Body of pancreas (tissue), 4 donors: ENCODE measurements around the gene GPRIN1. TPM values are rescaled to one million over a fixed set of nuclear protein-coding genes. Genes with fewer than 3 reads are reported as not detected.

ENCODE experiments used
- ATAC-seq: fragments of 150-250 bp; one replicate; pipeline ENCODE4 v1.9.1; 2016
- DNase-seq, 4 donors: peaks; one replicate each; pipeline ENCODE4 v3.0.0-alpha.2; 2019
- H3K27ac ChIP-seq, 4 donors: fragments of 200-600 bp; sonication (generic); 1 replicate in 3 of 4; 2 replicates in 1 of 4; pipeline versions ENCODE4 v1.5.1 to v1.6.1; 2016 to 2019; ENCODE audit warnings: mild to moderate bottlenecking in 1 of 4, mixed read lengths in 1 of 4, moderate library complexity in 1 of 4
- H3K27me3 ChIP-seq, 2 donors: fragments of 200-600 bp; sonication (generic); one replicate each; pipeline ENCODE4 v1.6.0; 2016; ENCODE audit warnings: mild to moderate bottlenecking in 1 of 2
- H3K36me3 ChIP-seq, 2 donors: fragments of 200-600 bp; sonication (generic); replicated peaks in 1 of 2; 2 replicates each; pipeline ENCODE4 v1.5.1; 2016; ENCODE audit warnings: low read depth in 2 of 2; ENCODE audit not compliant: insufficient read depth in 1 of 2
- H3K4me1 ChIP-seq: fragments of 200-600 bp; sonication (generic); one replicate; pipeline ENCODE4 v1.6.0; 2016
- H3K4me3 ChIP-seq, 2 donors: fragments of 200-600 bp; sonication (generic); 1 replicate in 1 of 2; 2 replicates in 1 of 2; pipeline ENCODE4 v1.5.1; 2016 to 2019
- H3K9me3 ChIP-seq, 3 donors: fragments of 200-600 bp; sonication (generic); 1 replicate in 2 of 3; 2 replicates in 1 of 3; pipeline ENCODE4 v1.5.1; 2016
- POLR2A ChIP-seq, 3 donors: fragments of 450-650 bp; IDR thresholded peaks; one replicate each; pipeline ENCODE4 v1.6.1; 2016; ENCODE audit warnings: antibody characterized with exemption in 3 of 3, mild to moderate bottlenecking in 2 of 3
- WGBS, 2 donors: methylation state at CpG; one replicate each; pipeline ENCODE4 v1.1.5; 2017; 5-methylcytosine and 5-hydroxymethylcytosine counted together
- intact Hi-C: fragments of 100-400 bp; cut with DNase I; formaldehyde crosslinking; loops from one replicate; pipeline ENCODE4 v1.15.1; 2023
- total RNA-seq, 2 donors: library from RNA; depleted of rRNA; stranded (reverse); fragments of >200 nt; gene quantifications; one replicate each; pipeline ENCODE4 v1.1.0, GENCODE V29; 2016
- TF ChIP-seq, protein P1 (sequence below), 7 experiments: fragments of 450-650 bp in 4 of 7; fragments of 200-600 bp in 3 of 7; sonication (generic) in 3 of 7; IDR thresholded peaks; one replicate each; pipeline ENCODE4 v1.5.1; 2016 to 2019; ENCODE audit warnings: antibody characterized with exemption in 7 of 7

Gene GPRIN1
- total RNA-seq, 2 donors from 2014 or later, result 0.26 to 1.3 TPM

DNA sequence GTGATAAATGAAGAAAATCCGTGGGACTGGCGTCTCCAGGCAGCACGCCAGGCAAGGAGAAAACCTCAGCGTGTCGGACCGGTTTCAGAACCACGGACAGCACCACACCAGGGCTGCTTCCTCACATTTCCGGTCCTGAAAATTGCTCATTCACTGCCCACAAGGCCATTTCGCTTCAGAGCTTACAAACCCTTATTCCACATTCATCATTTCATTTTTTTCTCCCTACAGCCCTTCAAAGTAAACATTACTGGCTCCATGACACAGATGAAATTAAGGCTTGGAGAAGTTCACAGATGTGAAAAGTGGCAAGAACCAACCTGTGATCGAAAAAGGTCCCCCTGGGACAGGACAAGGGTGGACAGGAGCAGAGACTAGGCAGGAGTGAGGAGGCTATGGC, 1.5 kb upstream of the GPRIN1 start:
- no peaks in the 10 kb centered on the region for H3K4me1 ChIP-seq
- H3K4me3 ChIP-seq, result no peak overlapping the region
- WGBS, 2 donors, result 10 to 12% methylated on average over 10 of the region's 10 CpGs
- no peak for TF ChIP-seq POLR2A (IDR thresholded peaks at IDR 0.05)
- TF ChIP-seq, protein P1, sequence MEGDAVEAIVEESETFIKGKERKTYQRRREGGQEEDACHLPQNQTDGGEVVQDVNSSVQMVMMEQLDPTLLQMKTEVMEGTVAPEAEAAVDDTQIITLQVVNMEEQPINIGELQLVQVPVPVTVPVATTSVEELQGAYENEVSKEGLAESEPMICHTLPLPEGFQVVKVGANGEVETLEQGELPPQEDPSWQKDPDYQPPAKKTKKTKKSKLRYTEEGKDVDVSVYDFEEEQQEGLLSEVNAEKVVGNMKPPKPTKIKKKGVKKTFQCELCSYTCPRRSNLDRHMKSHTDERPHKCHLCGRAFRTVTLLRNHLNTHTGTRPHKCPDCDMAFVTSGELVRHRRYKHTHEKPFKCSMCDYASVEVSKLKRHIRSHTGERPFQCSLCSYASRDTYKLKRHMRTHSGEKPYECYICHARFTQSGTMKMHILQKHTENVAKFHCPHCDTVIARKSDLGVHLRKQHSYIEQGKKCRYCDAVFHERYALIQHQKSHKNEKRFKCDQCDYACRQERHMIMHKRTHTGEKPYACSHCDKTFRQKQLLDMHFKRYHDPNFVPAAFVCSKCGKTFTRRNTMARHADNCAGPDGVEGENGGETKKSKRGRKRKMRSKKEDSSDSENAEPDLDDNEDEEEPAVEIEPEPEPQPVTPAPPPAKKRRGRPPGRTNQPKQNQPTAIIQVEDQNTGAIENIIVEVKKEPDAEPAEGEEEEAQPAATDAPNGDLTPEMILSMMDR (IDR thresholded peaks at IDR 0.05), result no peak
- intact Hi-C loops, result no loop called here
- ATAC-seq (no peak), DNase-seq (peak; percentile 76 to 82 (median 78))
- no peaks in the 10 kb centered on the region for H3K27me3 ChIP-seq
- no peaks in the 10 kb centered on the region for H3K9me3 ChIP-seq
- no peaks in the 10 kb centered on the region for H3K36me3 ChIP-seq
- no peak overlapping the region for H3K27ac ChIP-seq

DNA sequence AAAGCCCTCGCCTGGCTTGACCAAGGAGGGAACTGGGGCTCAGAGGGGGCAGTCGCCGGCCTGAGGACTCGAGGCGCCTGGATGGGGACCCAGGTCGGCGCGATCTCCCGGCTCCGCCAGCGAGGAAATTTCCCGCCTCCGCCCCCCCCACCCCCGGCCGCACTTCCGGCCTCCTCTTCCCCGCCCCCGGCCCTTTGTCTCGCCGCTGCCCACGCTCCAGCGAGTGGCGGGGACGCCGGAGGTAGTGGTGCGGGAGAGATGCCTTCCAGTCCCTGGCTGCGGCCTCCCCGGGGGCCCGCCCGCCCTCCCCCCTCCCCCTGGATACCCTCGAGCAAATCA, 448 bp upstream of the GPRIN1 start:
- TF ChIP-seq, protein P1 (IDR thresholded peaks at IDR 0.05), result no peak
- TF ChIP-seq POLR2A (IDR thresholded peaks at IDR 0.05), result no peak
- no peaks in the 10 kb centered on the region for H3K9me3 ChIP-seq
- H3K27ac ChIP-seq, result no peak overlapping the region
- intact Hi-C loops, result no loop called here
- WGBS, 2 donors, result 0 to 1% methylated on average over 4 to 31 of the region's 31 CpGs
- ATAC-seq, result no peak
- no peaks in the 10 kb centered on the region for H3K4me1 ChIP-seq
- H3K4me3 ChIP-seq, result peak overlapping the region in 1 of 2 donors; percentile 48
- no peaks in the 10 kb centered on the region for H3K36me3 ChIP-seq
- no peaks in the 10 kb centered on the region for H3K27me3 ChIP-seq
- no peak for DNase-seq

DNA sequence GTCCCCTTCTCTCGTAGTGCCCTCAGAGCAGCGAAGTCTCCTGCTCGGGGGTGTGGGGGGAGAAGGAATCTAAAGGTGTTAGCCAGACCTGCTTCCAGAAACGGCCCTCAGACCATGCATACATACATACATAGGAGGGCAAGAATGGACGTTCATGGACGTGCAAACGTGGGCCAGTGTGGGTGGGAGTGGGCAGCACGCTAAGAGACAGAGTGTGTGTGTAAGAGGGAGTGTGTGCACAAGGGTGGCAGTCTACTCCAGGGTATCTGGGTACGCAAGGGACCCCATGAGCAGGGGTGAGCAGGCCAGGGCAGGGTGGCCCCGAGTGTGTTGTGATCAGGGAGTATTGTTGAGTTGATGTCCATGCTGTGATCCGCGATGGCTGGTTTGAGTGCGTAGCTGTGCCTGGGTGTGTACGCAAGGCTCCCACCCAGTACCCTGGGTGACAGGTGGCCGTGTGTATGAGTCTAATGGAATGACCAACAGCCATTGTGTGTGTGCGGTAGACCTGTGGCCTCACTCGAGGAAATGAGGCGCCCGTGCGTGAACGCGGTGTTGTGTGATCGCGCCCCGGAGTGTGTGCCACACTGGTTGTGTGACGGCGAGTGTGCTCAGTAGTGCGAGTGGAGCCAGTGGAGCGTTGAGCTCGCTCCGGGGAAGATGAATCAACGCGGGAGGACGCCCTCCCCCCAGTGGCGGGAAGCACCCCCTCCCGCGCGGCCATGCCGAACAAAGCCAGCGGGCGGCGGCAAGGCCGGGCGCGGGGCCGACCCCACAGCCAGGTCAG, 826 bp downstream of the GPRIN1 start:
- Histone ChIP-seq H3K27me3 (no peaks in the 10 kb centered on the region), H3K36me3 (no peaks in the 10 kb centered on the region), H3K4me1 (no peaks in the 10 kb centered on the region), H3K4me3 (no peak overlapping the region), H3K27ac (no peak overlapping the region), H3K9me3 (no peaks in the 10 kb centered on the region)
- intact Hi-C loops, result no loop called here
- TF ChIP-seq POLR2A (IDR thresholded peaks at IDR 0.05), result no peak
- TF ChIP-seq, protein P1 (IDR thresholded peaks at IDR 0.05), result no peak
- 32 to 74% methylated on average over 15 to 46 of the region's 46 CpGs for WGBS, 2 donors
- peak; percentile 8 for ATAC-seq
- no peak for DNase-seq

DNA sequence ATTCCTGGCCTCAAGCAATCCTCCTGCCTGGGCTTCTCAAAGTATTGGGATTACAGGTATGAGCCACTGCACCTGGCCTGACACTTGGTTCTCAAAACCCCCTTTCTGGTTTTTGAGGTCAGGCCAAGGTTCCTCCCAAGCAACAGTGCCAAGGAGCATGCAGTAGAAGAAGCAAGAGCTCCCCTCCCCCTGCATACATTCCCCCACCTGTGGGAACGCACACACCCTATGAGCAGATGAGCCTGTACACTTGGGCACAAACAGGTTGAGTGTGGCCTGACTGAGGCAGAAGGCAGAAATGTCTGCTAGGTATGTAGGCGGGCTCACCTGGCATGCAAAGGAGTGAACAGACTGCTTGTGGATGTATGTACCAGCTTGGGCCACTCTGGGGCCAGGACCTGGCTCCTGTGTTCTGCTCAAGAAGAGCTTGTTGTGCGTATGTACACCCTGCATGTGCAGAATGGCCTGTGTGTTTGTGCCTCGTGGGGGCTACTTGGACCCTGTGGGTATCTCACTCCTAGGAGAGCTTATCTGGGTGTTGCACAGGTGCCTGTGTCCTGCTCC, 1.7 kb downstream of the GPRIN1 start:
- no peak for DNase-seq
- TF ChIP-seq, protein P1 (IDR thresholded peaks at IDR 0.05), result no peak
- no peak for TF ChIP-seq POLR2A (IDR thresholded peaks at IDR 0.05)
- no peak for ATAC-seq
- Histone ChIP-seq H3K4me3 (no peak overlapping the region), H3K27ac (no peak overlapping the region), H3K4me1 (no peaks in the 10 kb centered on the region), H3K36me3 (no peaks in the 10 kb centered on the region), H3K9me3 (no peaks in the 10 kb centered on the region), H3K27me3 (no peaks in the 10 kb centered on the region)
- intact Hi-C loops, result no loop called here
- 90 to 100% methylated on average over 1 to 4 of the region's 4 CpGs for WGBS, 2 donors

DNA sequence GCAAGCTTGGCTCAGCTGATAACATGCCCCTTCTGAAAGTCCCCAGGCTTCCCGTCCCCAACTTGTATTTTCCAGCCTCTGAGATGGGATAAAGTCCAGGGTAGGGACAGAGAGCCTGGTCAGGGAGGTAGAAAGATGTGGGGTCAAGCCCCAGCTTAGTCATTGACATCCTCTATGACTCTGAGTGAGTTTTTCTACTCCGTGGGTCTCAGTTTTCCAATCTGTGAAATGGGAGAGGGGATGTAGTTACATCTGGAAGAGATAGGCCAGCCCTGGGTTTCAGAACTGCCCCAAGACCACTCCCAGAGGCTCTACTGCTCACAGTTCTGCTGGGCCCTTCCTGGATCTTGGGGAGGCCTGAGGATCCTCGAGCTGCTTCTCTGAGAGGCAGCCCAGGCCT, 3.1 kb downstream of the GPRIN1 start:
- Histone ChIP-seq H3K9me3 (no peaks in the 10 kb centered on the region), H3K27me3 (no peaks in the 10 kb centered on the region), H3K36me3 (no peaks in the 10 kb centered on the region), H3K27ac (no peak overlapping the region), H3K4me3 (no peak overlapping the region), H3K4me1 (no peaks in the 10 kb centered on the region)
- ATAC-seq (no peak), DNase-seq (no peak)
- 77 to 80% methylated on average over 3 of the region's 3 CpGs for WGBS, 2 donors
- intact Hi-C loops, result no loop called here
- TF ChIP-seq, protein P1 (IDR thresholded peaks at IDR 0.05), result no peak
- TF ChIP-seq POLR2A (IDR thresholded peaks at IDR 0.05), result no peak
